ENCODE data around the gene PBX1.
A peak's percentile ranks its signal among the peaks of the same experiment; 100 is the strongest.

PBX1 gene

GRCh38 chr1:164761009-164761408 lies 202.0 kb downstream of the PBX1 start:
- H3K9me3 ChIP-seq (ENCODE audit: control insufficient read depth, low read depth, low read length): no peaks in the 10 kb centered on the region
- H3K27me3 ChIP-seq (ENCODE audit: control insufficient read depth, insufficient read depth, low read length): no peaks in the 10 kb centered on the region
- no peak overlapping the region for H3K9ac ChIP-seq (ENCODE audit: low read length)
- peaks cover 11% of the 10 kb centered on the region for H3K4me1 ChIP-seq (ENCODE audit: control insufficient read depth, low read depth, low read length)
- H3K4me3 ChIP-seq (ENCODE audit: low read length): no peak overlapping the region
- no peak overlapping the region for H3K27ac ChIP-seq (ENCODE audit: low read length)
- H3K36me3 ChIP-seq (ENCODE audit: control insufficient read depth, low read depth, low read length): no peaks in the 10 kb centered on the region

GRCh38 chr1:164763098-164763497 lies 204.1 kb downstream of the PBX1 start:
- H3K9me3 ChIP-seq (ENCODE audit: control insufficient read depth, low read depth, low read length): no peaks in the 10 kb centered on the region
- H3K9ac ChIP-seq (ENCODE audit: low read length): no peak overlapping the region
- no peak overlapping the region for H3K27ac ChIP-seq (ENCODE audit: low read length)
- H3K4me3 ChIP-seq (ENCODE audit: low read length): no peak overlapping the region
- peaks cover 4% of the 10 kb centered on the region for H3K4me1 ChIP-seq (ENCODE audit: control insufficient read depth, low read depth, low read length)
- H3K27me3 ChIP-seq (ENCODE audit: control insufficient read depth, insufficient read depth, low read length): no peaks in the 10 kb centered on the region
- no peaks in the 10 kb centered on the region for H3K36me3 ChIP-seq (ENCODE audit: control insufficient read depth, low read depth, low read length)

GRCh38 chr1:164764333-164764732 lies 205.3 kb downstream of the PBX1 start:
- H3K27ac ChIP-seq (ENCODE audit: low read length): no peak overlapping the region
- H3K27me3 ChIP-seq (ENCODE audit: control insufficient read depth, insufficient read depth, low read length): no peaks in the 10 kb centered on the region
- H3K9me3 ChIP-seq (ENCODE audit: control insufficient read depth, low read depth, low read length): no peaks in the 10 kb centered on the region
- H3K36me3 ChIP-seq (ENCODE audit: control insufficient read depth, low read depth, low read length): no peaks in the 10 kb centered on the region
- H3K9ac ChIP-seq (ENCODE audit: low read length): no peak overlapping the region
- H3K4me3 ChIP-seq (ENCODE audit: low read length): no peak overlapping the region
- no peaks in the 10 kb centered on the region for H3K4me1 ChIP-seq (ENCODE audit: control insufficient read depth, low read depth, low read length)

GRCh38 chr1:164765557-164765956 lies 206.6 kb downstream of the PBX1 start:
- Histone ChIP-seq H3K4me3 (ENCODE audit: low read length) (no peak overlapping the region), H3K4me1 (ENCODE audit: control insufficient read depth, low read depth, low read length) (peaks cover under 1% of the 10 kb centered on the region), H3K36me3 (ENCODE audit: control insufficient read depth, low read depth, low read length) (no peaks in the 10 kb centered on the region), H3K9me3 (ENCODE audit: control insufficient read depth, low read depth, low read length) (no peaks in the 10 kb centered on the region), H3K27ac (ENCODE audit: low read length) (no peak overlapping the region), H3K9ac (ENCODE audit: low read length) (no peak overlapping the region), H3K27me3 (ENCODE audit: control insufficient read depth, insufficient read depth, low read length) (no peaks in the 10 kb centered on the region)

- H3K27ac ChIP-seq (ENCODE audit: low read length): no peak overlapping the region
- H3K36me3 ChIP-seq (ENCODE audit: control insufficient read depth, low read depth, low read length): no peaks in the 10 kb centered on the region
- H3K9ac ChIP-seq (ENCODE audit: low read length): no peak overlapping the region
- H3K9me3 ChIP-seq (ENCODE audit: control insufficient read depth, low read depth, low read length): no peaks in the 10 kb centered on the region
- peaks cover 7% of the 10 kb centered on the region for H3K4me1 ChIP-seq (ENCODE audit: control insufficient read depth, low read depth, low read length)
- H3K27me3 ChIP-seq (ENCODE audit: control insufficient read depth, insufficient read depth, low read length): no peaks in the 10 kb centered on the region
- H3K4me3 ChIP-seq (ENCODE audit: low read length): no peak overlapping the region
Observed at GRCh38 chr1:164765992-164766720, 207.2 kb downstream of the PBX1 start.

GRCh38 chr1:164767752-164768402 lies 208.9 kb downstream of the PBX1 start:
- H3K9me3 ChIP-seq (ENCODE audit: control insufficient read depth, low read depth, low read length): no peaks in the 10 kb centered on the region

GRCh38 chr1:164768619-164769018 lies 209.6 kb downstream of the PBX1 start:
- Histone ChIP-seq H3K9ac (ENCODE audit: low read length) (no peak overlapping the region), H3K27ac (ENCODE audit: low read length) (no peak overlapping the region), H3K4me3 (ENCODE audit: low read length) (no peak overlapping the region)

More at GRCh38 chr1:164767752-164768402, 208.9 kb downstream of the PBX1 start:
- Histone ChIP-seq H3K27me3 (ENCODE audit: control insufficient read depth, insufficient read depth, low read length) (no peaks in the 10 kb centered on the region), H3K4me3 (ENCODE audit: low read length) (no peak overlapping the region), H3K36me3 (ENCODE audit: control insufficient read depth, low read depth, low read length) (no peaks in the 10 kb centered on the region), H3K9ac (ENCODE audit: low read length) (no peak overlapping the region), H3K27ac (ENCODE audit: low read length) (no peak overlapping the region), H3K4me1 (ENCODE audit: control insufficient read depth, low read depth, low read length) (peaks cover 22% of the 10 kb centered on the region)

GRCh38 chr1:164769486-164770130 lies 210.6 kb downstream of the PBX1 start:
- Histone ChIP-seq H3K27ac (ENCODE audit: low read length) (no peak overlapping the region), H3K36me3 (ENCODE audit: control insufficient read depth, low read depth, low read length) (no peaks in the 10 kb centered on the region), H3K4me3 (ENCODE audit: low read length) (no peak overlapping the region), H3K4me1 (ENCODE audit: control insufficient read depth, low read depth, low read length) (peaks cover 24% of the 10 kb centered on the region), H3K27me3 (ENCODE audit: control insufficient read depth, insufficient read depth, low read length) (no peaks in the 10 kb centered on the region), H3K9me3 (ENCODE audit: control insufficient read depth, low read depth, low read length) (no peaks in the 10 kb centered on the region), H3K9ac (ENCODE audit: low read length) (no peak overlapping the region)

More at GRCh38 chr1:164768619-164769018, 209.6 kb downstream of the PBX1 start:
- Histone ChIP-seq H3K9me3 (ENCODE audit: control insufficient read depth, low read depth, low read length) (no peaks in the 10 kb centered on the region), H3K36me3 (ENCODE audit: control insufficient read depth, low read depth, low read length) (no peaks in the 10 kb centered on the region), H3K27me3 (ENCODE audit: control insufficient read depth, insufficient read depth, low read length) (no peaks in the 10 kb centered on the region), H3K4me1 (ENCODE audit: control insufficient read depth, low read depth, low read length) (peaks cover 22% of the 10 kb centered on the region)

- Histone ChIP-seq H3K4me1 (ENCODE audit: control insufficient read depth, low read depth, low read length) (peaks cover 26% of the 10 kb centered on the region), H3K9me3 (ENCODE audit: control insufficient read depth, low read depth, low read length) (no peaks in the 10 kb centered on the region), H3K27ac (ENCODE audit: low read length) (no peak overlapping the region), H3K4me3 (ENCODE audit: low read length) (no peak overlapping the region), H3K36me3 (ENCODE audit: control insufficient read depth, low read depth, low read length) (no peaks in the 10 kb centered on the region), H3K9ac (ENCODE audit: low read length) (no peak overlapping the region), H3K27me3 (ENCODE audit: control insufficient read depth, insufficient read depth, low read length) (no peaks in the 10 kb centered on the region)
Observed at GRCh38 chr1:164770131-164770529, 211.1 kb downstream of the PBX1 start.

- Histone ChIP-seq H3K4me3 (ENCODE audit: low read length) (no peak overlapping the region), H3K27me3 (ENCODE audit: control insufficient read depth, insufficient read depth, low read length) (no peaks in the 10 kb centered on the region), H3K36me3 (ENCODE audit: control insufficient read depth, low read depth, low read length) (no peaks in the 10 kb centered on the region), H3K9me3 (ENCODE audit: control insufficient read depth, low read depth, low read length) (no peaks in the 10 kb centered on the region), H3K27ac (ENCODE audit: low read length) (peak overlapping the region; percentile 46), H3K4me1 (ENCODE audit: control insufficient read depth, low read depth, low read length) (peaks cover 26% of the 10 kb centered on the region), H3K9ac (ENCODE audit: low read length) (no peak overlapping the region)
Observed at GRCh38 chr1:164771041-164771618, 212.1 kb downstream of the PBX1 start.

- no peaks in the 10 kb centered on the region for H3K36me3 ChIP-seq (ENCODE audit: control insufficient read depth, low read depth, low read length)
- peak overlapping the region; percentile 46 for H3K27ac ChIP-seq (ENCODE audit: low read length)
- no peak overlapping the region for H3K4me3 ChIP-seq (ENCODE audit: low read length)
- no peaks in the 10 kb centered on the region for H3K27me3 ChIP-seq (ENCODE audit: control insufficient read depth, insufficient read depth, low read length)
- no peaks in the 10 kb centered on the region for H3K9me3 ChIP-seq (ENCODE audit: control insufficient read depth, low read depth, low read length)
- no peak overlapping the region for H3K9ac ChIP-seq (ENCODE audit: low read length)
- peaks cover 26% of the 10 kb centered on the region for H3K4me1 ChIP-seq (ENCODE audit: control insufficient read depth, low read depth, low read length)
Observed at GRCh38 chr1:164771619-164772361, 212.8 kb downstream of the PBX1 start.

All from iPS-18a (cell line).